NOMO-1 (cell line): Measurements from ENCODE around the gene NCK2.

Experiments
- DNase-seq, 2 experiments: peaks; one replicate each; lab custom pipeline; 2025; ENCODE audit not compliant: unreplicated experiment in 2 of 2; lab: John Stamatoyannopoulos, UW

Gene NCK2

DNA sequence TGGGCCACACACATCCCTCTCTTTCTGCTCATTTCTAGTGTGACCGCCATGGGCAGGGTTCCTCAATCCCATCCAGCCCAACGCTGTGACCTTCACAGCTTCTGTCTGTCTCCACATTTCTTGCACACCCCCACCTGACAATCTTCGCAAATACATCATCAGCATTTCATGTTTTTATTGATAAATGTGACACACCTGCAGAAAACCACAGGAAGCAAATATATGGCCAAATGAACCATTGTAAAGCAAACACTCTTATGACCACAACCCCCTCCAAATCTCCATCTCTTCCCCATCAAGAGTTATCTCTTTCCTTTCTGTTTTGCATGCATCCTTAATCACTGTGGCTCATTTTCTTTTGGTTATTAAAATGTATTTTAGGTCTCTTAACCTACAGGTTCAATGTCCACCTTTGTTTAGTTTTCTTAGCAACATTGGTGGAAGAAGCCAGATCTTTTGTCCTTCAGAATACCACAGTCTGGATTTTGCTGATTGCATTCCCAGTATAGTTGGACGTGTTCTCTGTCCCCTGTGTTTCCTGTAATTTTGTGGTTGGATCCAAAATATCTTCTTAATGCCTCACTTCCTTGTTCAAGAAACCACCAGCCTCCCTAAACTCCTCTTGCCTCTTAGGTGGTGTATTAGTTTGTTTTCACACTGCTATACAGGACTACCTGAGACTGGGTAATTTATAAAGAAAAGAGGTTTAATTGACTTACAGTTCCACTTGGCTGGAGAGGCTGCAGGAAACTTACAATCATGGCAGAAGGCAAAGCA, 9.8 kb upstream of the NCK2 start:
- DNase-seq: peak in 1 of 2 experiments; percentile 37

DNA sequence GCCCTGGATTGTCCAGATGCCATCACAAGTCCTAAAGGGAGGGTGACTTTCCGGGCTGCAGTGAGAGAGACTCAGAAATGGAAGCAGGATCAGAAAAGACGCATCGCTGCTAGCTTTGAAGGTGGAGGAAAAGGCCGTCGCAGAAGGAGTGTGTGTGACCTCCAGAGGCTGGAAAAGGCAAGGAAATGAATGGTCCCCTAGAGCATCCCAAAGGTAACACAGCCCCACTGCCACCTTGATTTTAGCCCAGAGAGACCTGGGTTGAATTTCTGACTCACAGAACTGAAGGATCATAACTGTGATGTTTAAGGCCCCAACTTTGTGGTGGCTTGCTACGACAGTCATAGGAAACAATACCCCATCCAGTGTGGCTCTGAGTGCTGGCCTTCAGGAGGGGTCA, 8.6 kb upstream of the NCK2 start:
- DNase-seq: no peak

DNA sequence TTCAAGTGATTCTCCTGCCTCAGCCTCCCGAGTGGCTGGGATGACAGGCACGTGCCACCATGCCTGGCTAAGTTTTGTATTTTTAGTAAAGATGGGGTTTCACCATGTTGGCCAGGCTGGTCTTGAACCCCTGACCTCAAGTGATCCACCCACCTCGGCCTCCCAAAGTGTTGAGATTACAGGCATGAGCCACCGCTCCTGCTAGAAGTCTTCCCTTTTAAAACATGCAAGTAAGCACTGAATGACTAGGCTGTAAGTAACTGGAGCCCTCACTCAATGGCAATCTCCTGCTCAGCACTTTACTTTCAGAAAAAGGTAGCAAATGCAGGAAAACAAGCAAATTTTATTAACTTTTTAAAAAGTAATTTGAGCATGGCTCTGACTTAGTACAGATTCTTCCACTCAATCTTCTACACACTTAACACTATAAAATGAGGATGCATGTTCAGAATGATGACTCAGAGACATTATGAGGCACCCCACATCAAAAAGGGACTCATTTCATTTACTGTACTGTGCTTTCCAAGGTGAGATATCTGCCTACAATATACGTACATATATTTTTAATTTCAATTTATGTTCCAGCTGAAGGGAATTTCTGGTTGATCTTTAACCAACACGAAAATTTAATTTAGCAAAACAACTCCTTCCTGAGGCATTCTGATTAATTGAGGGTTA, 6.6 kb upstream of the NCK2 start:
- no peak for DNase-seq

DNA sequence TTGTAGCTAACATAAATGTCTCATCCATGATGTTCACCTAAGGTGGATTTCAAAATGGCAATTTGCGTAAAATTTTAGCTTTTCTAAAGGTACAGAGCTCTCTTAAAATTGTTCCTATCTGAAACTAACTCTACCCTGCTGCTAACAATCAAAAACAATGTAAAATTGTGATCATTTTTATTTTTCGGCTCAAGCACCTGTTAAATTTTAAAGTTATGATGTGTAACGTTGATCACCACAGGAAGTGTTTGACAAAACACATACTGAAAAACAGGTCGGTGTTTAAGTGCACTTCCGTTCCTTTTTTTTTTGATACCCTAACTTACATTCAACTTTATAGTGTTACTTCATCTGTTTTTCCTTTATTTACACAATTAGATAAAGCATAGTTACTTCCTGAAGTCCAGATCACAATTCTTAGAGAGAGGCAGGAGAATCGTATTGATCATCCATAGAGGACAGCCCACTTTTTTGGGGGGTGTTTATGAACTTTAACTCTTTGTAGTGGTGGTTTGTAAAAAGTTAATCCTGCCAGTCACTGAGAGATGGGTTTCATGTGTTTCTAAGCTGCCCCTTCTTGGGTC, 6.0 kb upstream of the NCK2 start:
- no peak for DNase-seq

DNA sequence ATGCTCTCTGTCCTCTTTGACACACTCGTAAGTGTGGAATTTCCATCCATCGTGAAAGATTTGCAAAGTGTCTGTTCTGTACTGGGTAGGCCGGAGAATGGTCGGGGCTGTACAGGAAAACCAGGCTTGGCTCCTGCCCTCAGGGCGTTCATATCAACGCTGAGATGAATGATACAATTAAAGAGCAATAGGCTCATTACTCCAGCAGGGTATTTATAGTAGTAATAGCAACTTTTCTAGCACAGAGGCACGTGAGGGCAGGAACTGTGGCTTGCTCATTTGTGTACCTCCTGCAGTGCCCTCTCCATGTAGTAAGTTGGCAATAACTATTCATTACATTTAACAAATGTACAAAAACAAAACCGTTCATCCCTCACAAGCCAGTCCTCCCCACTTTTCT, 5.3 kb upstream of the NCK2 start:
- no peak for DNase-seq

DNA sequence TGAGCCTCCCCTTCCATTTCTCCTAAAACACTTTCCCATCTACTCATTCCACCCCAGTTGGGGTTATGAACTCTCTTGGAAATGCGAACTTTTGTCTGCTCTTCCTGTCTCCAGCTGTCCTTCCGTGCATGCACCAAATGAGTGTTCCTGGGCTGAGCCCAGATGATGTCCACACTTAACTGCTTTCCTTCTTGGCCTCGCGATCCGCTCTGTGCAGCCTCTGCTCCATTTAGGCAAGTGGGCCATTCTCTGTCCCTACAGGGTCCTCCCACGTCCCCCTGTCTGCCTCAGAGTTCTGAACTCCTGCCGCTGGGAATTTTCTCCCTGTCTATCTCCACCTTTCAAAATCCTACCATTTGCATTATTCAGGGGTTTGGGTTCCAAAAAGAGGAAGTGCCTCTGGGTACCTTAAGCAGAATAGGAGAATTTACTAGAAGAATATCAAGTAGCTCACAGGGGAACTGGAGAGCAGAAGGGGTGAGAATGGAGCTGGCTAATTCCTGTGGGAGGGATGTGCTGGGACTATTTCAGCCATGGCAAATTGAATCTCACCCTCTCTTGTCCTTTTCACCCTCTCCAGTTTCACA, 4.7 kb upstream of the NCK2 start:
- peak; percentile 20 to 25 for DNase-seq

DNA sequence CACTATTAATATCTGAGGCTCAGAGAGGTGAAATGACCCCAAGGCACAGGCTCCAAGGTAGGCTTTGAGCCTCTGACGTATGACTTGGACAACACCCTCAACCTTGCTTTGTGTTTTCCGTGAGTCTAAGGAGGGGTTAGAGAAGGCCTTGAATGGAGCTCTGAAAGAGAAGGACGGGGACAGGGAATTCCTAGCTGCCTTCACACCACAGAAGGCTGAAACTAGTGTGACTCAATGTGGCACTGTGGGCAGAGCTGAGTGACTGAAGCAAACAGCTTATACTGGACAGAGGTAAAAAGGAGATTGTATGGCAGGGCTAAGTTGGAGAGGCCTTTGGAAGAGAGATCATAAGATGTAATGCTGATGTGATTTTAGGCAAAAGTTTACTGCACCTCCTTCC, 3.5 kb upstream of the NCK2 start:
- no peak for DNase-seq

DNA sequence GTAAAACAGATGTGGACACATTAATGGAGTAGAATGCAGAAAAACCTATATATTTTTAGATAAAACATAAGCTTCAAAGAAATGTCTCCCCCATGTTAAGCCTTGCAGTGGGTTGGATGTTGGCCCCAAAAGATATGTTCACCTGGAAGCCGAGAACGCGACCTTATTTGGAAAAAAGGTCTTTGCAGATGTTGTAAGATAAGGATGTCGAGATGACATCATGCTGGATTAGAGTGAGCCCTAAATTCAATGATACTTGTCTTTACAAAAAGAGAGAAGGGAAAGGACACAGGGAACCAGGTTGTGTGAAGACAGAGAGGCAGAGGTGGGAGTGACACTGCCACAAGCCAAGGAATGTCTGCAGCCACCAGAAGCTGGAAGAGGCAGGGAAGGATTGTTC, 3.1 kb upstream of the NCK2 start:
- no peak for DNase-seq

DNA sequence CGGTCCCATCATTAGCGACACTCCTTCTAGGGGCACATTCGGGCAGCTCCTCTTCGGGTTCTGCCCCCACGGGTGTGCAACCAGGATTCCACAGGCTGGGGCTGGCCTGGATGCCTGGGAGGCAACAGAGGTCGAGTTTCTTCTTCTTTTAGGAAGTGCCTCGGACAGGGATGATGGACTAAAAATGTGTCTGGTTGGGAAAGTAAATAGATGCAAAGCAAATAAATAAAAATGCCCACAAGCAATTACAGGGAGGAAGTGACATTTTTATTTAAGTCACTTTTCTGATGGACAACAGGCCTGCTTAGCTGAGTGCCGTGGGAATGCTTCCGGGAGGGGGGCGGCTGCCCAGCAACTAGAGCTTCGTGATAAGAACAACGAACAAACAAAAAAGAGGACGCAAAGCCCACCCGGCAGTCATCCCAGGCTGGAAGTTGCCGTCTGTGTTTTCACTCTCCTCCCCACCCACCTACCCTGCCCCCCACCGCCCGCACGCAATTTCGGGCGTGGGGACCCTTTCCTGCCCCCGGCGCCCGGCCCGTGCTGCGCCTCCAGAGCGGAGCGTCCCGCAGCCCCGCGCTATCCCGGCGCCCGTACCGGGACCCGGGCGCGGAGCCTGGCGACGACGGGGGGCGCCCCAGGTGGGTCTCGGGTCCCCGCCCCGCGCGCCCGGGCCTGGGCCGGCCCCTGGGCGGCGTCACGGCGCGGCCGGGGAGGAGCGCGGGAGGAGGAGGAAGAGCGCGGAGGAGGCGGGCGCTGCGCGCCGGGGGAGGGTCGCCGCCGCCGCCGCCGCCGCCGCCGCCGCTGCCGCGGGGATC, 412 bp upstream of the NCK2 start:
- peak; percentile 34 to 55 for DNase-seq

DNA sequence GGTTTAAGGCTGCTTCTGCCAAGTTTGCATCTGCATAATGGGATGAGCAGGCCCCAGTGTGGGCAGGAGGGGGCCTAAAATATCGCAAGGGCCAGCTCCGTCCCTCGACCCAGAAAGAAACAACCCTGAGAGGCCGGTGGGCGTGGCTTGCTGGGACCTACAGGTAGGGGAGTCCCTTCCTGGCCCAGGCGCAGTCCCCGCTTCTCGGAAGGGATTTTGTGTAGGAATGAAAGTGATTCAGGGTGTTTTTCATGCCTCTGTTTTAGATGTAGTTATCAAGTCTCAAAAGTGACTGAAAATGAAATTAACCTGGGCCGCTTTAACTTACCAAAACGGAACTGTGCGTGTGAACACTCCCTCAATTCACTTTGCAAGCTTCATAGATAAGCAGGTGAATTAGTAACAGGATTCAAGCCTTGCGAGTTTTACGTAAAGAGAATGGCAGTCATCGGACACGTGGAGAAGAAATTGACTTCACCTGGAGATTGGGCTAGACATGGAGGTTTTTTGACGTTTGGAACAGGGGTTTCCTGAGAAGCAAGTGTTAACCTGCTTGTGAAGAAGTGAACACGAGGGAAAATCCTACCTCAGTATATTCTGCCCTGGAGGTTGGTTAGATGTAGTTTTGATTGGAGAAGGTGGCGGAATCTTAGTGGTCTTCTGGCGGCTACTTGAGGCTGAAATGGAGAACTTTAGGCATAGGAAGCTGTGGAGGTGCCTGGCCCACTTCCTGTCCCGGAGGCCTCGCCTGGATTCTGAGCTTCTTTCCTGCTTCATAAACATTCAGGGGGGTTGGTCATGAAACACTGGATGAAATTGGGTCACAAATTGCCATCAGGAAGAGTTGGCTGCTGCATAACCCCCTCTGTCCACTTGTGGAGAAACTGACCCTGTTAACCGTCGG, 1.7 kb downstream of the NCK2 start:
- peak in 1 of 2 experiments; percentile 28 for DNase-seq

DNA sequence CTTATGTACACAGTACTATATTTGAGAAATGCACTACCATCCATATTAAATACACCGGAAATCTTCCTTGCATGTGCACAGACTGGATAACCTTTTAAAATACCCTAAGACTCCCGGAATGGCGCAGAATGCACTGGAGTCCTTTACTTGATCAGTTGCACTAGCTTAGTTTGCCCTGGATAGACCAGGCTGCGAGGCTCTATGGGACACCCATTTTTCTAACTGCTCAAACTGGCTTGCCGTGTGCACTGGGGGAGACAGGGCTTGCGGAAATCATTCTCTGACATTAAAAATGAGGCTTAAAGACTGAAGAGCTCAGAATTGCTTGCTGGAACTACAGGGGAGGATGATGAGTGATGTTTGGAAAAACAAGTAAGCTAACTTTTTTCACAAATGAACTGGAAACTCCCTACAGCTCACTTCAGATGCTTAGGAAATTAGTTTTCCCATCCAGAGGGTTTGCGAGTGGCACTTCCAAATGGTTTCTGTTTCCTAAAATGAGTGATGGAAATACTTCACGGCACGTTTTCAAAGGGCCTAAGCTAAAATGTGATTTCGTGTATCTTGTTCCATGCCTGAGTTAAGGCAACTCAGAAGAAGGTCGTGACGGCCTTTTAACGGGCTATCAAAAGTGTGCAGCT, 2.7 kb downstream of the NCK2 start:
- no peak for DNase-seq

DNA sequence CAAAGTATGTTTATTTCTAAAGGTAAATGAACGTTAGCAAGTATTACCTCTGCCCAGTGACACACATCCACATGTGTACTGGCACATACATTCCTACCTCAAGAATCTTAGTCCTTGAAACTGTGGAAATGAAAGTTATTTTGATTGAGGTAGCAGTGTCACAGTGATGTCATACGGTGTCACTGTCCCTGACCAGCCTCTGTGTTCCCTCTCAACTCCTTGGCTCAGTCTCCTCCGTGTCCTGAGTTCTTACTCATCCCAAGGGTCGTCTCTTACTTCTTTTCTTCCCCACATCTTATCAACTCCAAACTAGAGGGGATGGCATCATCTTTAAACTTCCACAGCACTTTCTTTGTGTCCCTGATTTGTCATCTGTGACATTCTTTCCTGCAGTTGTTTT, 3.3 kb downstream of the NCK2 start:
- no peak for DNase-seq

DNA sequence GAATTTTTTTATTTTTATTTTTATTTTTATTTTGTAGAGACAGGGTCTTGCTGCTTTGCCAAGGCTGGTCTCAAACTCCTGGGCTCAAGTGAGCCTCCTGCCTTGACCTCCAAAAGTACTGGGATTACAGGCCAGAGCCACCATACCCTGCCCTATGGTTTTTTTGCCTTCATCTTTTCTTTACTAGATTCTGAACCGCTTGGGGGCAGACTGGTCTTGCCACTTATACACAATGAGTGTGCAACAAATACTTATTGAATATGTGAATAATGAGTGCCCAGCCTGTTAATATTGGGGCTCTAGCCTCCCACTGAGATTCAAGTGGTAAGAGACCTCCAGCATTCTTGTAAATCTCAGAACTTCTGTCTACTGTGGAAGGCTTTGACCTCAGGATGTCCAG, 3.9 kb downstream of the NCK2 start:
- DNase-seq: no peak

DNA sequence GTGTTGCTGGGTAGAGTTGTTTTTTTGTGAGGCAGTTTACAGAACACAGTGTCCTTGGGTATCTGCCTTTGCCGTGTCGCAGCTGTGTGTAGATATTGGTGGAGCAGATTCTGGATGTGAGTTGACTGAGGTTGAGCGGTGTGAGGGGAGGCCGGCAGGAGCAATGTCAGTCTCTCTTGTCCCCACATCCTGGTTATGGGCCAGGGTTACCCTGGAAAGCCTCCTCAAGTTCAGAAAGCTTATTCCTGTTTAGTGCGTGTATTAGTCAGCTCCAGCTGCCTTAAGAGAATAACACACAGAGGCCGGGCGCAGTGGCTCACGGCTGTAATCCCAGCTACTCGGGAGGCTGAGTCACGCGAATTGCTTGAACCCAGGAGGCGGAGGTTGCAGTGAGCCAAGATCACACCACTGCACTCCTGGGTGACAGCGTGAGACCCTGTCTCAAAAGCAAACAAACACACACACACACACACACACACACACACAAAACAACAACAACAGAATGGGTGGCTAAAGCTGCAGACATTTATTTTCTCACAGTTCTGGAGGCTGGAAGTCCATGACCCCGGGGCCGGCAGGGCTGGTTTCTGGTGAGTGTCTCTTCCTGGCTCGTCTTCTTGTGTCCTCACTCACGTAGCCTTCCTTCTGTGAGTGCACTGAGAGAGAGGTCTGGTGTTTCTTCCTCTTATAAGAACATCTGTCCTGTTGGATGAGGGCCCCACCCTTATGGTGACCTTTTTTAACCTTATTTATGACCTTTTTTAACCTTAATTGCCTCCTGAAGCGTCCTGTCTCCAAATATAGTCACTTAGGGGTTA, 5.1 kb downstream of the NCK2 start:
- DNase-seq: peak in 1 of 2 experiments; percentile 16

DNA sequence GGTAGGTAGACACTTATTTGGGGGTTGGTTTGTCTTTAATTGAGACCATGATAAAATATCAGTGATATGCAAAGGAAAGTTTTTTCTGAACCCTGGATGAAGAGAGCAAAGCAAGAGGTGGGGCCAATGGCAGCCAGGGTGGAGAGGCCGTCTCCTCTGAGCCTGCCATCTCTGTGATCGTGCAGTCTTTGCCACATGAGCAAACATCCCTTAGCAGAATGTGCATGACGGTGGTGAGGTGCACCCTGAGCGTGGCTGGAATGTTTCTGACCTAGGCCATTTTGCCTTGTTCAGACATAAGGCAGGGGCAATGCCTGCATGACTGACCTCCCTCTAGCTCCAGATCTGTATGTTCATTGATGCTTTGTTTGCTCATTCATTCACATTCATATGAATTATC, 6.0 kb downstream of the NCK2 start:
- no peak for DNase-seq

DNA sequence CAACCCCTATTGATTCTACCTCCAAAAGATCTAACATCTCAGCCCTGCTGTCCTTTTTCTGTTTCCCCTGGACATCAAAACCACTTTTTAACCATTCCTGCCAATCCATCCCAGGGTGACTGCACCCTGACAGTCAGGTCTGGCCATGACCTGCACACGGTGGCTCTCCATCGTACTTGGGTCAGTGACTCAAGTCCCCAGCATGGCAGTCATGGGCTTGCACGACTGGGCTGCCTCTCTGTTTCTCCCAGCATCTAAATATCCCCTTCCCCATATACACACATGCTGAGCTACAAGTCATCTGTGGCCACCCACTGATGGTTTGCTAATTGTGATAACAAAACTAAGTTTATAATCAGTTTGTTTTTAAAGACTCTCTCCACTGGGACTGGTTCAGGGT, 6.6 kb downstream of the NCK2 start:
- no peak for DNase-seq

DNA sequence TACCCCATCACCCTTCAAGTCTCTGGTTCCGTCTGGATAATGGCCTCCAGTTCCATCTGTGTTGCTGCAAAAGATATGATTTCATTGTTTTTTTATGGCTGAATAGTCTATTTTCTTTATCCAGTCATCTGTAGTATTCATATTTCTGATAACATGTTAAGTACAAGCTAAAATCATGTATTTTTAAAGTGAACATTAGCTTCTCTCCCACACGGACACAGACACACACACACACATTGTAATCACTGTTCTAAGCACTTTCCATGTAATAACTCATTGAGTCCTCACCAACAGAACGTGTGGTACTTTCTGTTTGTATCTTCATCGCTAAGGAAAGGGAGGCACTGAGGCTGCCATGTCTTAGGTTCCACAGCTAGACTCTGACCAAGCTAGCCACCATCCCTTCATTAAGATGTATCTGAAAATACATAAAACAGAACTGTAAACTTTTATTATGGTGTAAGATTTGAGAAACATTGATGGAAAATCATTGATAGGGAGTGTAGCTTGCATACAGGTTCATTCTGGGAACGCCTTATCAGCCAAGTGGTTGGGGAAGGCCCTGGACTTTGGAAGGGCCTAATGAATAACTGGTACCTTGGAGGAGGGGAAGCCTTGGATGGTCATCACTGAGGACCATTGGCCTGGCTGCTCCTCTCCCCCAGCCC, 8.1 kb downstream of the NCK2 start:
- DNase-seq: no peak

DNA sequence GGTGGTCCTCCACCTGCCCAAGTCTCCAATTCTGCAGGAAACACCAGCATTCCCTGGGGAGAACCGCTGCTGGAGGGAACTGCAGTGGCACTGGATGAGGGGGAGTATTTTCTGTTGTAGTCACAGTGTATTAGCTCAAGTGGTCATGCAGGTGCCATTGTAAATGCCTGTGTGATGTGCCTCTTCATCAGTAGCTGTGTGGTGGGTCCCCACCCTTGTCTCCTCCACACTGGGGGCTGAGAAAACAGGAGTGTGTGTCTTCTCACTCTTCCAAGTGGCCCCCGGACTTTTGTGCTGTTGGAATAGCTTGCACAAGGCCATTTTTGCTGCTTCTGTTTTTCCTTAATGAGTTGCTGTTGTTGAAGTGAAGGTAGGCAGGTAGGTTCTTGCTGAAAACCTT, 8.7 kb downstream of the NCK2 start:
- no peak for DNase-seq
